Calu3 (cell line): Measurements from ENCODE around the gene AZU1. TPM values are rescaled to one million over a fixed set of nuclear protein-coding genes. Genes with fewer than 3 reads are reported as not detected.
A peak's percentile ranks its signal among the peaks of the same experiment; 100 is the strongest.

Experiments
- BruUV-seq: library from RNA; stranded (reverse); fragments of 400-500 nt; replicated peaks from 2 replicates; lab custom pipeline; 2021; lab: Mats Ljungman, UMichigan
- CTCF ChIA-PET: fragments of 300-600 bp; sonication (Branson Sonifier 250); formaldehyde crosslinking; loops from one replicate; lab custom pipeline; 2022; ENCODE audit warnings: antibody characterized with exemption; lab: Charles Lee
- DNase-seq: peaks from one replicate; pipeline ENCODE4 v3.0.0; 2022
- H3K27ac Mint-ChIP-seq: one replicate; pipeline ENCODE4 v1.8.0; 2022; ENCODE audit warnings: mixed read lengths; ENCODE audit not compliant: unreplicated experiment
- H3K27me3 Mint-ChIP-seq: one replicate; pipeline ENCODE4 v1.8.0; 2022; ENCODE audit warnings: mixed read lengths; ENCODE audit not compliant: unreplicated experiment
- H3K36me3 Mint-ChIP-seq: one replicate; pipeline ENCODE4 v1.8.0; 2022; ENCODE audit warnings: mild to moderate bottlenecking, moderate library complexity, mixed read lengths; ENCODE audit not compliant: insufficient read depth, unreplicated experiment
- H3K4me1 Mint-ChIP-seq: one replicate; pipeline ENCODE4 v1.8.0; 2022; ENCODE audit warnings: mild to moderate bottlenecking, low read depth, mixed read lengths; ENCODE audit not compliant: unreplicated experiment
- H3K4me3 Mint-ChIP-seq: one replicate; pipeline ENCODE4 v1.8.0; 2022; ENCODE audit warnings: mild to moderate bottlenecking, low read depth, moderate library complexity, mixed read lengths; ENCODE audit not compliant: unreplicated experiment
- H3K9me3 Mint-ChIP-seq: one replicate; pipeline ENCODE4 v1.8.0; 2022; ENCODE audit warnings: low read depth, mixed read lengths; ENCODE audit not compliant: unreplicated experiment
- CTCF ChIP-seq: fragments of 200-600 bp; IDR thresholded peaks from one replicate; pipeline ENCODE4 v1.8.0; 2022; ENCODE audit warnings: antibody characterized with exemption; ENCODE audit not compliant: unreplicated experiment
- intact Hi-C: fragments of 100-400 bp; cut with micrococcal nuclease; formaldehyde crosslinking; loops from one replicate; pipeline ENCODE4 v1.10.0; 2022; ENCODE audit not compliant: unreplicated experiment
- total RNA-seq: library from RNA; stranded (reverse); gene quantifications from 2 replicates; pipeline ENCODE4 v1.2.3, GENCODE V29; 2022

The AZU1 gene
- total RNA-seq, 1 experiment from 2014 or later: not detected

- H3K27ac Mint-ChIP-seq: no peak overlapping the region
- BruUV-seq: no TSS peak
- H3K36me3 Mint-ChIP-seq: peaks cover 6% of the 10 kb centered on the region
- intact Hi-C loops: no loop called here
- no peaks in the 10 kb centered on the region for H3K4me1 Mint-ChIP-seq
- DNase-seq: no peak
- TF ChIP-seq CTCF: no peak
- H3K27me3 Mint-ChIP-seq: peaks cover 8% of the 10 kb centered on the region
- H3K4me3 Mint-ChIP-seq: no peak overlapping the region
- no peaks in the 10 kb centered on the region for H3K9me3 Mint-ChIP-seq
- CTCF ChIA-PET: no interaction called here
Observed at GRCh38 chr19:855142-855541, 27.5 kb downstream of the AZU1 start.

- H3K27ac Mint-ChIP-seq: no peak overlapping the region
- no peaks in the 10 kb centered on the region for H3K9me3 Mint-ChIP-seq
- H3K4me3 Mint-ChIP-seq: no peak overlapping the region
- H3K27me3 Mint-ChIP-seq: peaks cover 8% of the 10 kb centered on the region
- BruUV-seq: no TSS peak
- DNase-seq: no peak
- H3K4me1 Mint-ChIP-seq: no peaks in the 10 kb centered on the region
- H3K36me3 Mint-ChIP-seq: peaks cover 8% of the 10 kb centered on the region
- no peak for TF ChIP-seq CTCF
- CTCF ChIA-PET: no interaction called here
- intact Hi-C loops: loop anchor here (2.0 kb wide), 1 partner anchor 65 kb away; no protein-coding TSS in a partner anchor
Observed at GRCh38 chr19:855566-856120, 28.0 kb downstream of the AZU1 start.

- no TSS peak for BruUV-seq
- intact Hi-C loops: no loop called here
- Mint-ChIP-seq H3K4me3 (no peak overlapping the region), H3K27ac (no peak overlapping the region), H3K27me3 (no peaks in the 10 kb centered on the region), H3K9me3 (no peaks in the 10 kb centered on the region), H3K4me1 (no peaks in the 10 kb centered on the region), H3K36me3 (peaks cover 8% of the 10 kb centered on the region)
- TF ChIP-seq CTCF: no peak
- CTCF ChIA-PET: no interaction called here
- DNase-seq: no peak
Observed at GRCh38 chr19:858284-858683, 30.6 kb downstream of the AZU1 start.

GRCh38 chr19:858868-859843, 31.5 kb downstream of the AZU1 start, which contains the start of gene CFD:
Gene CFD (plus strand): TSS chr19:859664. CDS start chr19:859690, 26 bp downstream.
- H3K27ac Mint-ChIP-seq: no peak within 1 kb of the TSS
- CTCF ChIA-PET: interaction anchor here (0.6 kb wide), 1 partner anchor 9 kb away, joined by 4 read pairs; no protein-coding TSS in a partner anchor
- H3K4me3 Mint-ChIP-seq: peak within 1 kb of the TSS; percentile 52
- H3K36me3 Mint-ChIP-seq: peaks cover 8% of the 10 kb centered on the region
- no peaks in the 10 kb centered on the region for H3K27me3 Mint-ChIP-seq
- intact Hi-C loops: no loop called here
- TF ChIP-seq CTCF: no peak
- no peak for DNase-seq
- H3K4me1 Mint-ChIP-seq: no peaks in the 10 kb centered on the region
- no TSS peak for BruUV-seq
- no peaks in the 10 kb centered on the region for H3K9me3 Mint-ChIP-seq
